Activated T-cell treated with anti-CD3 and anti-CD28 coated beads, Interleukin-2, amount 50 U/mL, for 24 hours (primary cell): ENCODE measurements around the gene NAGS.
"Not testable (repeated sequence)": the region's sequence is repeated elsewhere in the genome, so short reads cannot be mapped to it uniquely, and the experiment has no call there.

Source experiments
- DNase-seq: peaks from one replicate; pipeline ENCODE4 v3.0.0-alpha.2; 2020
- H3K27ac Mint-ChIP-seq: 2 replicates; pipeline ENCODE4 v1.8.0; 2020; ENCODE audit warnings: mild to moderate bottlenecking, mixed read lengths
- H3K27me3 Mint-ChIP-seq: 2 replicates; pipeline ENCODE4 v1.8.0; 2020; ENCODE audit warnings: mixed read lengths
- H3K36me3 Mint-ChIP-seq: 2 replicates; pipeline ENCODE4 v1.8.0; 2020; ENCODE audit warnings: low read depth, mixed read lengths
- H3K4me1 Mint-ChIP-seq: 2 replicates; pipeline ENCODE4 v1.8.0; 2020; ENCODE audit warnings: low read depth, mixed read lengths
- H3K4me3 Mint-ChIP-seq: 2 replicates; pipeline ENCODE4 v1.8.0; 2020; ENCODE audit warnings: mild to moderate bottlenecking, moderate library complexity, mixed read lengths
- H3K9me3 Mint-ChIP-seq: 2 replicates; pipeline ENCODE4 v1.8.0; 2020; ENCODE audit warnings: mixed read lengths

NAGS gene

DNA sequence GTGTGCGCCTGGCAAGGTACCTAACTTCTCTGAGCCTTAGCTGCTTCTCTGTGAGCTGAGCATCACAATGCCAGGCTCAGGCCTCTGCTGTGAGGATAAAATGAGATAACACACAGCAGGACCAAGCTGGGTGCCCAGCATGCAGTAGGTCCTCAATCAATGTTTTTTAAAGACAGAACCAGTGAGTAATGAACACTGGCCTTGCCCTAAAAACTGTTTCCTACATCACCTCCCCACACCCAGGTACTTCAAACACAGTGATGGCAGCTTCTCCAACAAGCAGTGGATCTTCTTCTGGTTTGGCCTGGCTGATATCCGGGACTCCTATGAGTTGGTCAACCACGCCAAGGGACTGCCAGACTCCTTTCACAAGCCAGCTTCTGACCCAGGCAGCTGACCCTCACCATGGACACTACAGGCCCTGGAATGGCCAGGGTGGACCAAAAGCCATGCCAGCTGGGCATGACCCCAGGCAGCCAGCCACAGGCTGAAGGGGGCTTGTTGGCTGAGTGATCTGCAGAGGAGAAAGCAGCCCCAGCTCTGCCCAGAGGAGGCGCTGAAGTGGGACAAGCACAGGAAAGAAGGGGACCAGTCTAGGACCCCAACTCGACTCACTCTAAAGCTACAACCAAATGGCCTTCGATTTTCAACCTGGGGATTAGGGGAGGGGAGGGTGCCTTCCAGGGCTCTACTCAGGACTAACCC, 3.9 kb downstream of the NAGS start:
- Mint-ChIP-seq H3K27me3 (peaks cover 26% of the 10 kb centered on the region), H3K4me3 (peak overlapping the region; percentile 82), H3K4me1 (peaks cover 28% of the 10 kb centered on the region), H3K27ac (no peak overlapping the region), H3K36me3 (peaks cover 28% of the 10 kb centered on the region), H3K9me3 (no peaks in the 10 kb centered on the region)
- DNase-seq, result no peak

DNA sequence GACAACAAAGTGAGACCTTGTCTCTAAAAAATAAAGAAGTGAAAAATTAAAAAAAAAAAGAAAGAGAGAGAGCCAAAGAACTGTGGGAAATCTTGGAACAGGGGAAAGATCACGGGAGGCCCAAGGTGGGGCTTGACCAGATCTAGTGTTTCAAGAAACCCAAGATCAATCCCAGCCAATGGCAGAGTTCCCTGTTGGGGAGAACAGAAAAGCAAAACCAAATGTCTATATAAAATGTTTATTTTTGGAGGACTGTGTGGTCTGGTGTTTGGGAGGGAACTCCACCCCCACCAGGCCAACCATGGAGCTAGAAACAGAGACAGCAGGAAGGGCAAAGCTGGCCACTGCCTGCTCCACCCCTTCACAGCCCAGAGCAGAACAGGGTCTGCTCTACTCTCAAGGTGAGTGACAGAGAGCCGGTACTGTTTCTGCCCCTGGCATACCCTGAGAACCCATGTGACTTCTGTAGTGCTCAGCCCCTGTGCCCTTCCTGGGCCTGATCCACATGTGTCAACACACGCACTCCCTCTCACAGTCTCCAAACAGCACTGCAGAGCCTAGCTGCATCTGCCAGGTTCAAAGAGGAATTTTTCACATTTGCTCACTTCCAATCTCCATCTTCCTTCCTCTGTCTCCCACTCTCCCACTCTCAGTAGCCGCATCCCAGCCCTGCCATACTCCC, 6.7 kb downstream of the NAGS start:
- Mint-ChIP-seq H3K27me3 (peaks cover 12% of the 10 kb centered on the region), H3K36me3 (peaks cover 35% of the 10 kb centered on the region), H3K4me3 (no peak overlapping the region), H3K4me1 (peaks cover 40% of the 10 kb centered on the region), H3K9me3 (no peaks in the 10 kb centered on the region), H3K27ac (no peak overlapping the region)
- no peak for DNase-seq

DNA sequence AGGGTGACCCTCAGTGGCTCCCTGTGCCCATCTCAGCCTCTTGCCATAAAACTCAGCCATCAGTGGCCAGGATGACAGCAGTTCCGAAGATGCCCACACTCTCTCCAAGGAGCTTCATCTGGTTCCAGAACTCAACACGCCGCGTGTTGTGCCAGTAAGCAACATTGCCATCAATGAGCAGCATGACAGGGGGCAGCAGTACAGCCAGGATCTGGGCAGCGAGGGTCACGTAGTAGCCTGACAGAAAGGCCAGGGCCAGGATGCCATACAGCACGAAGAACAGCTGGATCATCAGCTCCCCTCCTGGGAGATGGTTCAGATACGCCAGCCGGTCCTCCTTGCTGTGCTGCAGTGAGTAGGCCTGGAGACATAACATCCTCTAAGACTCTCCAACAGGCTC, 7.5 kb downstream of the NAGS start:
- Mint-ChIP-seq H3K4me1 (peaks cover 35% of the 10 kb centered on the region), H3K36me3 (peaks cover 35% of the 10 kb centered on the region), H3K27me3 (peaks cover 7% of the 10 kb centered on the region), H3K27ac (no peak overlapping the region), H3K9me3 (no peaks in the 10 kb centered on the region), H3K4me3 (no peak overlapping the region)
- no peak for DNase-seq

DNA sequence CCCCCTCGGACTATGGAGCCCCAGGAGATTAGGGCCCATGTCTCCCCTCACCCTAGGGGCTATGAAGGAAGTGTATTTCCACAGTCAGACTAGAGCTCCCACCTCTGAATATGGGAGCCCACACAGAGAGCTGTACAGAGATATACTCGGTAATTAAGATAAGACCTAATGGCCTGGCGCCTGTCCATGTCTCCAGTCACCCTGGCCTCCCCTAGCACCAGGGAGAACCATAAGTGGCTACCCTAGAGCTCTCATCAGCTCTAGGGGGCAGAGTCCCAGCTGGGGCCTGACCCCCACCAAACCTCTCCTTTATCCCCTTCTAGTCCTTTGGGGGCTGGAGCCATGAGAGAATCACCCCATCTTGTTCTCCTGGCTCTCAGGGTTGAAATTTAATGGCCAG, 8.0 kb downstream of the NAGS start:
- Mint-ChIP-seq H3K4me3 (no peak overlapping the region), H3K9me3 (no peaks in the 10 kb centered on the region), H3K27ac (peak overlapping the region; percentile 29), H3K4me1 (peaks cover 32% of the 10 kb centered on the region), H3K36me3 (peaks cover 35% of the 10 kb centered on the region), H3K27me3 (peaks cover 7% of the 10 kb centered on the region)
- no peak for DNase-seq

DNA sequence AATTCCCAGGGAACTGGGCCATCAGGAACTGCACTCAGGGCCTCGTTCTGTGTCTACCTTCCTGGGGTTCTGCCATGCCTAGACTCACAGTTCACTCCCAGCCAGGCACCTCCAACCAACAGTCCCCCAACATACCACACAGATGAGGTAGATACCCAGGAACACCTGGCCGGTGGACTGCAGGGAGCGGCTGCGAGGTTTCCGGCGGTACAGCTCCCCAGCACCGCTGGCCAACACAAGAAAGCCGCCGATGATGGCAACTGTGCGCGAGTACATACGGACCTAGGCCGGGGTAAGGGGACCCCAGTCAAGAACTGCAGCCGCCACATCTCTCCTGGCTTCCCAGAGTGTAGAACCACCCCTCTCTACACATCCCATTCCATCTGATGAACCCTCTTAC, 8.5 kb downstream of the NAGS start:
- no peak for DNase-seq
- Mint-ChIP-seq H3K4me1 (peaks cover 28% of the 10 kb centered on the region), H3K27ac (no peak overlapping the region), H3K9me3 (no peaks in the 10 kb centered on the region), H3K27me3 (peaks cover 5% of the 10 kb centered on the region), H3K4me3 (peak overlapping the region; percentile 100), H3K36me3 (peaks cover 35% of the 10 kb centered on the region)

DNA sequence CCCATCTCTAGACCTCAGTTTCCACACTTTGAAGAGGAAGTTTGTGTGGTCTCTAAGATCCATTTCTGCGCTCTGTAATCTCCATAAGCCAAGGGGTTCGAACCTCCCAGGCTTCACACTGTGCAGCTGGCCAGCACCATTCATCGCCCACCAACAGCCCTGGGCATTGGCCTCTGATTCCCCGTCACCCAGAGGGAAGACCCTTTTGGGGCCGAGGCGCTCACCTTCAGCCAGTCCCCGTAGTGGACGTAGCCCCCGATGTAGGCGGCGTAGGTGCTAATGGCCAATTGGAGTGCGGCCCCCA, 9.7 kb downstream of the NAGS start:
- Mint-ChIP-seq H3K27ac (peak overlapping the region; percentile 97), H3K4me3 (peak overlapping the region; percentile 100), H3K9me3 (no peaks in the 10 kb centered on the region), H3K27me3 (no peaks in the 10 kb centered on the region), H3K4me1 (peaks cover 18% of the 10 kb centered on the region), H3K36me3 (peaks cover 35% of the 10 kb centered on the region)
- DNase-seq, result no peak

DNA sequence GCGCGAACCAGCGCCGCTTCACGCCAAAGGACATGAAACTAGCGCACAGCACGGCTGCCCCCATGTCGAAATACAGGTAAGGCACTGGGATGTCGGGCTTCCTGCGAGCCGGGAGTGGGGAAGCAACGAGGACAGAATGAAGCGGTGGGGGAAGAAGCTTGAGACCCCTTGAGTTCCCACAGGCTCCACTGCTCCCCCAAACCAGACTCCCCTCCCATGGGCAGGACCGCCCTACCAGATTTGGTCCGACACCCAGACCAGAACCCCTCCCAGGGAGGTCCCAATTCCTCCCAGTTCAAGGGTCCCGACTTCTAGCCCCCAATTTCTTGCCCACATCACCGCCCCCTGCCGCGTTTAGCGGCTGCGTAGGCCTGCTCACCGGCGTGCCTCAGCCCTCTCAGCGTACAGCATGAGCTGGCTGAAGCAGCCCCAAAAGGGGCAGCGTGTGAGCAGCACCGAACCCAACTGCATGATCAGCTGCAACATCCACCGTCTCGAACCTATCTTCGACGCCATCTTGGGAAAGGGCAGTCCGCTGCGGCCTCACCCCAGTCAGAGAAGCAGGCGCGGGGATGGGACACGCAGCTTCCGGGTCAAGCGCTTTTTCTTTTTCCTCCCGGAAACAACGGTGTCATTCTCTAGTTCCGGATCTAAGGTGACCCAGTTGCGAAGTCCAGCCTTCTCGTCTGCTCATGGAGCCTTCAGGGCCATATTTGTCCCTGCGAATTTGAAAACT, 10.2 kb downstream of the NAGS start, which contains the start of gene TMEM101:
TMEM101 (minus strand) TSS at position 527 of the 736 bp plus-strand sequence; CDS start at position 516, 11 bp downstream.
- no peaks in the 10 kb centered on the region for H3K27me3 Mint-ChIP-seq
- peak; percentile 88 for DNase-seq
- peaks cover 18% of the 10 kb centered on the region for H3K4me1 Mint-ChIP-seq
- H3K27ac Mint-ChIP-seq, result peak within 1 kb of the TSS; percentile 97
- peaks cover 31% of the 10 kb centered on the region for H3K36me3 Mint-ChIP-seq
- peak within 1 kb of the TSS; percentile 100 for H3K4me3 Mint-ChIP-seq
- no peaks in the 10 kb centered on the region for H3K9me3 Mint-ChIP-seq

DNA sequence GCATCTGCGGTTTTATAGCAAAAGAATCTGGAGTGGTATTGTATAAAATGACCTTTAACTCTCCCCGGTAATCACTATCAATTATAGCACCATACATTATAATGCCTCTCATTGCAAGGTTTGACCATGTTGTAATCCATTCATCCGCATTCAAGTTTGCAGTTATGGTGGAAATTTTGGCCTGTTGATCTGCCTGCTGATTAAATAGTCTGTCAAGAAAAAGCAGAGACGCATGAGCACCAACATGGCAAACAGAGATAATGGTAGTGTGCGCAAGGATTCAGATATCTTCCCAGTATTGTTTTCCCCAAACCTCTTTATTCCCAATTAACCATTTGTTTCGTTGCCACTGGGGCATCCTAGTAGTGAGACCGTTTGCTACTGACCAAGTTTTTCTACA, 16.8 kb downstream of the NAGS start:
- H3K4me1 Mint-ChIP-seq, H3K9me3 Mint-ChIP-seq, H3K27me3 Mint-ChIP-seq, H3K4me3 Mint-ChIP-seq, DNase-seq, H3K27ac Mint-ChIP-seq: not testable (repeated sequence)
- H3K36me3 Mint-ChIP-seq, result peaks cover 38% of the 10 kb centered on the region

DNA sequence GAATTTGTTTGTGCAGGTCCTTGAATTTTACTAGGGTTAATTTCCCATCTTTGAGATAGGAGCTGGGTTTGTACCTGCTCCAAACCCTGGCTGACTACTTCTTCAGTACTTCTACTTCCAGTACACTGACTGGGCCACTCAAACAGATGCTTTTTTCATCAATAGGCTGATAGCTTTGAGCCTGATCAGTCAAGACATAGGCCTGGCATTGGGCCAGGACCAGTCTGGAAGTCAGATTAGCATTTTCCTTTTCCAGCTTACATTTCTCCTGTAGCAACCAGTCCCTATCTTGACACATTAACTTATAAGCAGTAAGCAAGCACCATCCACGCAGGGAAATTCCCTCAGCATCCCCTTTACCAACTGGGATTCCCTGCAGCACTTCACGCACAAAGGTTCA, 17.8 kb downstream of the NAGS start:
- no peak for DNase-seq
- Mint-ChIP-seq H3K36me3 (peaks cover 43% of the 10 kb centered on the region), H3K27ac (no peak overlapping the region), H3K27me3 (no peaks in the 10 kb centered on the region), H3K4me3 (no peak overlapping the region), H3K9me3 (no peaks in the 10 kb centered on the region), H3K4me1 (no peaks in the 10 kb centered on the region)

DNA sequence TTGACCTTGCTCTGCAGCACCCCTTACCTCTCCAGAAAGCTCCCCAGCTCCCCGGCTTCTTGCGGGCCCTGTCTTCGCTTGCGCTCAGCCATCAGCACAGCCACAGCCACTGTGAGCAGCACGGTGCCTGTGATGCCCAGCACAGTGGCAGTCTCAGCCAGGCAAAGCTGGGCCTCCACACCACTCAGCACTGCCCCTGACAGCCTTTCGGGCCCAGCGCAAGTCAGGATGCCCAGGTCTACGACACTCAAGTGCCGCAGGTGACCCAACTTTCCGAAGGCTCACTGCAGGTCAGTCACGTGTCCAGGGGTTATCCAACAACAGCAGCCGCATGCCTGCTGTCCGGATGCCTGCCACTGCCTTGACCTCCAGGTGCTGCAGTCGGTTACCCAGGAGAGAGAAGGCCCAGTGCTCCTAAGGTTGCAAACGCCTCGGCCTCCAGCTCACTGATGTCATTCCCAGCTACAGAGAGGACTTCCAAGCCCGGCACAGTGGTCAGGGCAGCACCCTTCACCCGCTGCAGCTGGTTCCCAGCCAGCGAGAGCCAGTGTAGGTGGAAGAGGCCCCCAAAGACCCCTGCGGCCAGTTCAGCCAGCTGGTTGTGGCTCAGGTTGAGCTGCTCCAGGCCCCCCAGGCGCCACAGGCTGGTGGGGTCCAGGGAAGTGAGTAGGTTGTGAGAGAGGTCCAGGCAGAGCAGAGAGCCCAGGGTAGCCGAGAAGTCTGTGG, 19.3 kb downstream of the NAGS start:
- no peak for DNase-seq
- Mint-ChIP-seq H3K27me3 (no peaks in the 10 kb centered on the region), H3K36me3 (peaks cover 49% of the 10 kb centered on the region), H3K4me1 (no peaks in the 10 kb centered on the region), H3K9me3 (no peaks in the 10 kb centered on the region), H3K4me3 (no peak overlapping the region), H3K27ac (peak overlapping the region; percentile 50)

DNA sequence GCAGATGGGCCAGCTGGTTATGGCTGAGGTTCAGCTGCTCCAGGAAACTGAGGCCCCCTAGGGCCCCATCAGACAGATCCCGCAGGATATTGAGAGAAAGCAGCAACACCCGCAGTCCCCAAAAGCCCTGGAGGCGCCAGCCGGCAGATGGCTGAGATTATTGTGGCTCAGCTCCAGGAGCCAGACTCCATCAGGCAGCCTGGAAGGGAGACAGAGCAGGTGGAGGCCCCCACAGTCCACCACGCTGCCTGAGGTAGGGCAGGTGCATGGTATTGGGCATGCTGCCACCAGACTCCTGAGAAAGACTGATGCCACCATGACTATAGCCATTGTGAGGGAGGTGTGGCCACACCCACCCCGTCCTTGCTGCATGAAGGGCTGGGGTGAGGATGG, 19.8 kb downstream of the NAGS start:
- peak overlapping the region; percentile 50 for H3K27ac Mint-ChIP-seq
- no peak overlapping the region for H3K4me3 Mint-ChIP-seq
- no peaks in the 10 kb centered on the region for H3K9me3 Mint-ChIP-seq

DNA sequence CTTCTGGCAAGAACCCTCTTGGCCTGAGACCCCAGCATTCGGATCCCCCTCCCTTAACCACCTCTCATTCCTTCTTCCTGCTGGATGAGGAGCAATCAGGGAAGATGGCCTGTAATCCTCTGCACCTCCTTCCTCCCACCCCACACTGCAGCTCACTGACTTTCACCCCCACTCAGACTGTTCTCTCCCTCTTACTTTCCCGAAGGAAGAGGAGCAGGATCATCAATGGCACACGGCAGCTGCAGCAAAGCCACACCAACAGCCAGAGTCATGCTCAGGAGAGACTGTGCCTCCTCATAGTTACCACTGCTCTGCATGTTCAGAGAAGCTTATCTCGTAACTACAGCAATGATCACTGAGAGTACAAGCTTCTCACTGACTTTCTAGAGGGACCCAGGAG, 20.4 kb downstream of the NAGS start:
- Mint-ChIP-seq H3K27ac (no peak overlapping the region), H3K36me3 (peaks cover 59% of the 10 kb centered on the region), H3K27me3 (no peaks in the 10 kb centered on the region), H3K4me1 (peaks cover 2% of the 10 kb centered on the region), H3K9me3 (no peaks in the 10 kb centered on the region), H3K4me3 (no peak overlapping the region)
- DNase-seq, result no peak

More for the DNA sequence above, 19.8 kb downstream of the NAGS start:
- no peaks in the 10 kb centered on the region for H3K27me3 Mint-ChIP-seq
- no peaks in the 10 kb centered on the region for H3K4me1 Mint-ChIP-seq
- peaks cover 54% of the 10 kb centered on the region for H3K36me3 Mint-ChIP-seq
- no peak for DNase-seq

DNA sequence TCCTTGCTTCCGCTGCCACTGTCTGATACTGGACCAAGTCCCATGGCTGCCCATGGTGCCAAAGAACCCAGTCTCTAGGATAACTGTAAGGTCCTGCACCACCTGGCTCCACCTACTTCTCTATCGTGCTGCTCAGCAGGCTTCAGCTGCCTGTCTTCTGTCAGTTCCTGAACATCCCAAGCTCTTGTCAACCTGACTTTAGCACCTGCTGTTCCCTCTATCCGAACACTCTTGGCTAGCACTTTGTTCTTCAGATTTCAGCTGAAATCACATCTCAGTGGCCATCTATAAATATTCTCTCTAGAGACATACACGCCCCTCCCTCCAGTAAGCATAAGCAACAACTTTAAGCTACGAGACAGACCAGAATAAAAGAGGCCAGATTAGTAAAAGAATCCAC, 25.3 kb downstream of the NAGS start:
- H3K36me3 Mint-ChIP-seq, result peaks cover 67% of the 10 kb centered on the region
- peaks cover 6% of the 10 kb centered on the region for H3K4me1 Mint-ChIP-seq
- no peaks in the 10 kb centered on the region for H3K27me3 Mint-ChIP-seq
- H3K9me3 Mint-ChIP-seq, result no peaks in the 10 kb centered on the region
- no peak overlapping the region for H3K4me3 Mint-ChIP-seq
- DNase-seq, result no peak
- H3K27ac Mint-ChIP-seq, result peak overlapping the region; percentile 1

DNA sequence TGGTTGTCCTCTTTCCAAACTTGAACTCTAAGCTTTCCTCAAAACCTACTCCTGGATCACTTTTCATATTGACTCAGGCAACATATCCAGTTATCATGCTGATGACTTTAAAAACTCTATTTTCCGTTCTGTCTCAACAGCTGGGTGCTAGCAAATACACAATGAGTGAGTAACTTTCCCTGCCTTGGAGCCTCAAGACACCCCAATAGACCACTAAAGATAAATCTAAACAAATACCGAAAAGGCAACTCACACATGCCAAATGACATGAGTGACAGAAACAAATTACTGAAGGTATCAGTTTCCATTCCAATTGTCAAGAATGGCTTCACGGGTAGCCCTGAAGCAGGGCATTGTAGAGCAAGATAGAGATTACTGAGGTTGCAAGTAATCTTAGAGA, 26.1 kb downstream of the NAGS start:
- Mint-ChIP-seq H3K36me3 (peaks cover 64% of the 10 kb centered on the region), H3K4me1 (peaks cover 6% of the 10 kb centered on the region), H3K27me3 (no peaks in the 10 kb centered on the region), H3K27ac (no peak overlapping the region), H3K4me3 (no peak overlapping the region), H3K9me3 (no peaks in the 10 kb centered on the region)
- no peak for DNase-seq
